Coronary artery (tissue), 2 donors: ENCODE measurements around the gene ABCC10.
"Not testable (repeated sequence)": the region's sequence is repeated elsewhere in the genome, so short reads cannot be mapped to it uniquely, and the experiment has no call there.

Experiments used
- DNase-seq: peaks from one replicate; pipeline ENCODE4 v3.0.0-alpha.2; 2017; ENCODE audit warnings: low spot score
- H3K27ac ChIP-seq, 2 donors: fragments of 200-600 bp; sonication (generic); one replicate each; pipeline ENCODE4 v1.5.1; 2016 to 2019
- H3K4me3 ChIP-seq: fragments of 200-600 bp; sonication (generic); 2 replicates; pipeline ENCODE4 v1.5.1; 2016; ENCODE audit warnings: mild to moderate bottlenecking, moderate library complexity
- CTCF ChIP-seq: fragments of 200-600 bp; sonication (generic); IDR thresholded peaks from one replicate; pipeline ENCODE4 v1.5.1; 2019; ENCODE audit warnings: antibody characterized with exemption

ABCC10 gene

GRCh38 chr6:43455531-43456428 is 28.4 kb downstream of the ABCC10 start, which contains the start of gene DLK2:
DLK2 (minus strand) TSS chr6:43455548; CDS start chr6:43454825, 723 bp downstream.
- DNase-seq, result no peak
- Histone ChIP-seq H3K4me3 (peak within 1 kb of the TSS; percentile 72), H3K27ac (no peak within 1 kb of the TSS)
- no peak for TF ChIP-seq CTCF

- TF ChIP-seq CTCF, result no peak
- DNase-seq, result no peak
- no peak overlapping the region for H3K27ac ChIP-seq
- H3K4me3 ChIP-seq, result no peak overlapping the region
Measured at GRCh38 chr6:43457643-43458042, 30.3 kb downstream of the ABCC10 start.

GRCh38 chr6:43458154-43458553 is 30.8 kb downstream of the ABCC10 start:
- not testable (repeated sequence) for DNase-seq, H3K27ac ChIP-seq

GRCh38 chr6:43459535-43459934 is 32.2 kb downstream of the ABCC10 start:
- Histone ChIP-seq H3K4me3 (no peak overlapping the region), H3K27ac (no peak overlapping the region)
- no peak for TF ChIP-seq CTCF
- no peak for DNase-seq

More at GRCh38 chr6:43458154-43458553, 30.8 kb downstream of the ABCC10 start:
- H3K4me3 ChIP-seq, result not testable (repeated sequence)

GRCh38 chr6:43460032-43460431 is 32.7 kb downstream of the ABCC10 start:
- Histone ChIP-seq H3K27ac (no peak overlapping the region), H3K4me3 (no peak overlapping the region)
- TF ChIP-seq CTCF, result no peak
- no peak for DNase-seq

GRCh38 chr6:43461936-43462335 is 34.6 kb downstream of the ABCC10 start:
- TF ChIP-seq CTCF, result no peak
- Histone ChIP-seq H3K4me3 (no peak overlapping the region), H3K27ac (no peak overlapping the region)
- no peak for DNase-seq

- no peak for DNase-seq
- no peak for TF ChIP-seq CTCF
- Histone ChIP-seq H3K27ac (no peak overlapping the region), H3K4me3 (no peak overlapping the region)
Measured at GRCh38 chr6:43464337-43464736, 37.0 kb downstream of the ABCC10 start.
